ENCODE results near the gene ARL15. TPM values are rescaled to one million over a fixed set of nuclear protein-coding genes. Genes with fewer than 3 reads are reported as not detected.

The ARL15 gene
- total and polyA plus RNA-seq, 8 donors = 20.2 to 27.7 (median 25.1) TPM

GRCh38 chr5:54263447-54263846 lies 46.9 kb downstream of the ARL15 start:
- no peaks in the 10 kb centered on the region for H3K27me3 ChIP-seq
- TF ChIP-seq, protein P1, sequence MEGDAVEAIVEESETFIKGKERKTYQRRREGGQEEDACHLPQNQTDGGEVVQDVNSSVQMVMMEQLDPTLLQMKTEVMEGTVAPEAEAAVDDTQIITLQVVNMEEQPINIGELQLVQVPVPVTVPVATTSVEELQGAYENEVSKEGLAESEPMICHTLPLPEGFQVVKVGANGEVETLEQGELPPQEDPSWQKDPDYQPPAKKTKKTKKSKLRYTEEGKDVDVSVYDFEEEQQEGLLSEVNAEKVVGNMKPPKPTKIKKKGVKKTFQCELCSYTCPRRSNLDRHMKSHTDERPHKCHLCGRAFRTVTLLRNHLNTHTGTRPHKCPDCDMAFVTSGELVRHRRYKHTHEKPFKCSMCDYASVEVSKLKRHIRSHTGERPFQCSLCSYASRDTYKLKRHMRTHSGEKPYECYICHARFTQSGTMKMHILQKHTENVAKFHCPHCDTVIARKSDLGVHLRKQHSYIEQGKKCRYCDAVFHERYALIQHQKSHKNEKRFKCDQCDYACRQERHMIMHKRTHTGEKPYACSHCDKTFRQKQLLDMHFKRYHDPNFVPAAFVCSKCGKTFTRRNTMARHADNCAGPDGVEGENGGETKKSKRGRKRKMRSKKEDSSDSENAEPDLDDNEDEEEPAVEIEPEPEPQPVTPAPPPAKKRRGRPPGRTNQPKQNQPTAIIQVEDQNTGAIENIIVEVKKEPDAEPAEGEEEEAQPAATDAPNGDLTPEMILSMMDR (IDR thresholded peaks at IDR 0.05) = no peak
- intact Hi-C loops (cut with DNase I) = no loop called here

DNA sequence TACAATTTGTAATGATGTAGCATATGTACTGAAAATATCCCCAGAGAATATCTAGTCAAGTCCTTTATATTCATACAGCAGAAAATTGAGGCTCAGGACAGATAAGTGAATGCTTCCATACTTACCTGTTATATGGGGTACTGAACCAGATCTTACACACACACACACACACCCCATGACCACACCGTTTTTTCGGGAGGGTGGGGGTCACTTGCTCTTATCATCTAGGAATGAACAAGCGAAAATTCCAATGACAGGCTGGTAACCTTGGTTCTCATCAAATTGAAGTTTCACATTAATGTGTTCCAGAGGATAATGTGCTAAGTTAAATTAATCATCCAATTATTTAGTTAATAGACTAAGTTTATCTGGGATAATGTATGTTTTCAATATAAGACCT lies 48.8 kb downstream of the ARL15 start:
- no peaks in the 10 kb centered on the region for H3K4me1 ChIP-seq
- no peaks in the 10 kb centered on the region for H3K36me3 ChIP-seq
- intact Hi-C loops (cut with DNase I) = no loop called here
- H3K4me3 ChIP-seq = no peak overlapping the region
- no peak for DNase-seq
- no peaks in the 10 kb centered on the region for H3K27me3 ChIP-seq
- no peak overlapping the region for H3K27ac ChIP-seq
- H3K9me3 ChIP-seq = no peaks in the 10 kb centered on the region
- TF ChIP-seq, protein P1 (IDR thresholded peaks at IDR 0.05) = no peak
- ATAC-seq = no peak

More at GRCh38 chr5:54263447-54263846, 46.9 kb downstream of the ARL15 start:
- DNase-seq (no peak), ATAC-seq (no peak)
- Histone ChIP-seq H3K4me1 (no peaks in the 10 kb centered on the region), H3K4me3 (no peak overlapping the region), H3K9me3 (no peaks in the 10 kb centered on the region), H3K36me3 (no peaks in the 10 kb centered on the region), H3K27ac (no peak overlapping the region)

DNA sequence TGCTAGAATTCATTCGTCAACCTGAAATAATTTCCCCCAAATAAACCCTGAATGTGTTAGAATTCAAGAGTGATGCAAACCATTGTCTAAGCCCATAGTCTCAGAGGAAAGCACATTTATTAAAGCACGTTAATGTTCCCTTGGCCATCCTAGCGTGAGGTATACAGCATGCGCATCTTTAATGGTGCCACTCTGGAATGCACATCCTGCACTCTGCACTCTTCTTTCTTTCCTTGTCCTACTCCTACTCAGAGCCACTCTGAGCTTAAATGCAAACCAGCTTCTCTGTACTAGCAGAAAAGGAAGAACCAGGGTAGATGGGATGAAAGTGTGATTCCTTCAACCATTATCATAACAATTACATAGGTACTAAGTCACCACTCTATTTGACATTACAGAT lies 50.4 kb downstream of the ARL15 start:
- TF ChIP-seq, protein P1 (IDR thresholded peaks at IDR 0.05) = no peak
- Histone ChIP-seq H3K4me3 (no peak overlapping the region), H3K4me1 (no peaks in the 10 kb centered on the region), H3K36me3 (no peaks in the 10 kb centered on the region), H3K9me3 (no peaks in the 10 kb centered on the region), H3K27me3 (no peaks in the 10 kb centered on the region), H3K27ac (no peak overlapping the region)
- no peak for ATAC-seq
- intact Hi-C loops (cut with DNase I) = no loop called here
- DNase-seq = no peak

DNA sequence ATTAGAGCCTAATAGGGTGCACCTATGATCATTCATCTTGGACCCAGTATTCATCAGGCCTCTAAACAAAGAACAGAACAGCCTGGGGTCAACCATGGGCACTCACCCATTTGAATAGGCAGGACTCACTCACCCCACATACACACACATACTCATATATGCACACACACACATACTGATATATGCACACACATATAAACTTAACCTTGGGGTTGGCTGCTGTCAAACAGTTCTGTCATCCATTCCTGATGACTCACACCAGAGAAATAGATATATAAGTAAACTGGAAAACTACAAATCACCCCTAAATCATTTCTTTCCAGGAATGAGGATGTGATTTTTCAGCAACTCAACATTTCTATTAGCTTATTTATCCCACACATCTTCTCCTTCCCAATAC lies 51.3 kb downstream of the ARL15 start:
- Histone ChIP-seq H3K27me3 (no peaks in the 10 kb centered on the region), H3K4me1 (no peaks in the 10 kb centered on the region), H3K9me3 (no peaks in the 10 kb centered on the region), H3K36me3 (no peaks in the 10 kb centered on the region), H3K27ac (no peak overlapping the region), H3K4me3 (no peak overlapping the region)
- ATAC-seq (no peak), DNase-seq (no peak)
- intact Hi-C loops (cut with DNase I) = no loop called here
- TF ChIP-seq, protein P1 (IDR thresholded peaks at IDR 0.05) = no peak

GRCh38 chr5:54257366-54258118 lies 52.8 kb downstream of the ARL15 start:
- TF ChIP-seq, protein P1 (IDR thresholded peaks at IDR 0.05) = no peak
- intact Hi-C loops (cut with DNase I) = no loop called here
- Histone ChIP-seq H3K9me3 (no peaks in the 10 kb centered on the region), H3K36me3 (no peaks in the 10 kb centered on the region), H3K4me1 (no peaks in the 10 kb centered on the region), H3K4me3 (no peak overlapping the region), H3K27ac (no peak overlapping the region), H3K27me3 (no peaks in the 10 kb centered on the region)
- no peak for DNase-seq
- no peak for ATAC-seq
